Cardiac fibroblast (primary cell): ENCODE data around the gene CAMKK2.
"Not testable (repeated sequence)": the region's sequence is repeated elsewhere in the genome, so short reads cannot be mapped to it uniquely, and the experiment has no call there.

ENCODE experiments used
- DNase-seq, 2 donors: peaks; one replicate each; pipeline versions ENCODE4 v3.0.0 to v3.0.0-alpha.2; 2010; ENCODE audit warnings: low read depth in 2 of 2
- H3K4me3 ChIP-seq, 2 donors: replicated peaks in 1 of 2; 1 replicate in 1 of 2; 2 replicates in 1 of 2; pipeline ENCODE4 v1.5.1; 2011; ENCODE audit warnings: low read depth in 2 of 2, low read length in 2 of 2, mild to moderate bottlenecking in 2 of 2, moderate library complexity in 1 of 2
- CTCF ChIP-seq: IDR thresholded peaks from one replicate; pipeline ENCODE4 v1.5.1; 2011; ENCODE audit warnings: low read depth, mild to moderate bottlenecking, low read length, inconsistent platforms

Gene CAMKK2

GRCh38 chr12:121283841-121284240 lies 12.7 kb downstream of the CAMKK2 start:
- H3K4me3 ChIP-seq, result no peak overlapping the region
- no peak for DNase-seq
- no peak for TF ChIP-seq CTCF

GRCh38 chr12:121283388-121283787 lies 13.1 kb downstream of the CAMKK2 start:
- DNase-seq, result no peak
- no peak overlapping the region for H3K4me3 ChIP-seq
- TF ChIP-seq CTCF, result no peak

GRCh38 chr12:121282910-121283309 lies 13.6 kb downstream of the CAMKK2 start:
- not testable (repeated sequence) for H3K4me3 ChIP-seq, DNase-seq

GRCh38 chr12:121282072-121282742 lies 14.3 kb downstream of the CAMKK2 start:
- TF ChIP-seq CTCF, result no peak
- no peak overlapping the region for H3K4me3 ChIP-seq
- no peak for DNase-seq

- not testable (repeated sequence) for H3K4me3 ChIP-seq, DNase-seq
Measured at GRCh38 chr12:121281116-121281515, 15.4 kb downstream of the CAMKK2 start.

- DNase-seq, H3K4me3 ChIP-seq: not testable (repeated sequence)
Measured at GRCh38 chr12:121280531-121280930, 16.0 kb downstream of the CAMKK2 start.

GRCh38 chr12:121279507-121279915 lies 17.0 kb downstream of the CAMKK2 start:
- peak; percentile 32 to 59 for DNase-seq
- TF ChIP-seq CTCF, result no peak

GRCh38 chr12:121279071-121279375 lies 17.5 kb downstream of the CAMKK2 start:
- DNase-seq, result peak; percentile 35 to 87

More at GRCh38 chr12:121279507-121279915, 17.0 kb downstream of the CAMKK2 start:
- H3K4me3 ChIP-seq, result no peak overlapping the region

More at GRCh38 chr12:121279071-121279375, 17.5 kb downstream of the CAMKK2 start:
- no peak overlapping the region for H3K4me3 ChIP-seq
- no peak for TF ChIP-seq CTCF
